Activated CD8-positive, alpha-beta memory T cell treated with anti-CD3 and anti-CD28 coated beads, Interleukin-2, amount 50 U/mL, for 1 hour (primary cell): ENCODE results near the gene SLK.

Experiments
- DNase-seq: peaks from one replicate; pipeline ENCODE4 v3.0.0-alpha.2; 2020; ENCODE audit errors: extremely low read depth

SLK gene

GRCh38 chr10:104033401-104033930 lies 66.5 kb downstream of the SLK start:
- no peak for DNase-seq

GRCh38 chr10:104033966-104034365 lies 67.0 kb downstream of the SLK start:
- no peak for DNase-seq

- DNase-seq, result no peak
Measured at GRCh38 chr10:104034401-104035193, 67.7 kb downstream of the SLK start.

- DNase-seq, result no peak
Measured at GRCh38 chr10:104035194-104036068, 68.5 kb downstream of the SLK start.

GRCh38 chr10:104036069-104036384 lies 69.1 kb downstream of the SLK start:
- no peak for DNase-seq

GRCh38 chr10:104036518-104037260 lies 69.7 kb downstream of the SLK start:
- no peak for DNase-seq

GRCh38 chr10:104037261-104037951 lies 70.5 kb downstream of the SLK start:
- no peak for DNase-seq

- no peak for DNase-seq
Measured at GRCh38 chr10:104038537-104038936, 71.6 kb downstream of the SLK start.

GRCh38 chr10:104038958-104039752 lies 72.2 kb downstream of the SLK start:
- DNase-seq, result no peak

GRCh38 chr10:104040382-104040781 lies 73.4 kb downstream of the SLK start:
- DNase-seq, result no peak

- DNase-seq, result no peak
Measured at GRCh38 chr10:104040862-104041789, 74.2 kb downstream of the SLK start.

GRCh38 chr10:104041891-104042535 lies 75.1 kb downstream of the SLK start:
- no peak for DNase-seq

GRCh38 chr10:104043185-104043830 lies 76.4 kb downstream of the SLK start:
- no peak for DNase-seq

- DNase-seq, result no peak
Measured at GRCh38 chr10:104043854-104044253, 76.9 kb downstream of the SLK start.

GRCh38 chr10:104045151-104046089 lies 78.5 kb downstream of the SLK start:
- DNase-seq, result no peak

- DNase-seq, result no peak
Measured at GRCh38 chr10:104046651-104047050, 79.7 kb downstream of the SLK start.

GRCh38 chr10:104049504-104050250 lies 82.7 kb downstream of the SLK start:
- DNase-seq, result no peak
